ENCODE data around the gene HLCS.
A peak's percentile ranks its signal among the peaks of the same experiment; 100 is the strongest.

HLCS gene

DNA sequence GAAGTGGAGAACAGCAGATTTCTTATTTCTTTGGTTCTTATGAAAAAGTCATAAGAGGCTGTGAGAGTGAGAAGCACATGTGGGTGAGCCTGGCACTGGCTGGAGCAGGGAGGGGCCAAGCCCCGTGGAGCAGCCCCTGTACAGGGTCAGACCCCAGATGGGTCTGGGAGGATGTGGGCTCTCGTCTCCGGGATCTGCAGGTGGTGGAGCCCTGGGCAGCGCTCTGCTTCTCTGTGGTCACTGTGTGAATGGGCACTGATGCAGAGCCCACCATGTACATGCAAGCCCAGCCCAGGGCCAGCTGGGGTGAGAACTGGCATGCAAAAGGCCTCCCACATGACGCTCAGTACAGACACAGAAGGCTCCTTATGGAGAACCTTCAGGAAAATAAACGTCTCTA is 200.0 kb downstream of the HLCS start:
- DNase-seq: no peak

DNA sequence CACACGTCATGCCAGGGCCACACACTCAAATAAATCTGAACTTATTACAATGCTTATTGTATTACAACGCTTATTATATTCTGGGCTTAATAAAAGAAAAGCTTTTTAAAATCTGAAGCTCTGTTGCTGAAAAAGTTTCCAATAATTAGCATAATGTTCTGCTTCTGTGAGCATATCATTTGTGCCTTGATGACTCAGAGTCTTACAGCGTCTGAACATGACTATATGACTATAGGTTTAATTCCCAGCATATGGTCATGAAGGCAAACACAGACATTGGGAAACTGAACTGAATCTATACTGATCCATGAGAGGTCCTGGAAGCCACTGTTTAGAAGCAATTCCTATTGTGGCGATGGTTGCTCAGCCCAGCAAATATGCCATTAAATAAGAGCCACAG is 201.2 kb downstream of the HLCS start:
- no peak for DNase-seq

DNA sequence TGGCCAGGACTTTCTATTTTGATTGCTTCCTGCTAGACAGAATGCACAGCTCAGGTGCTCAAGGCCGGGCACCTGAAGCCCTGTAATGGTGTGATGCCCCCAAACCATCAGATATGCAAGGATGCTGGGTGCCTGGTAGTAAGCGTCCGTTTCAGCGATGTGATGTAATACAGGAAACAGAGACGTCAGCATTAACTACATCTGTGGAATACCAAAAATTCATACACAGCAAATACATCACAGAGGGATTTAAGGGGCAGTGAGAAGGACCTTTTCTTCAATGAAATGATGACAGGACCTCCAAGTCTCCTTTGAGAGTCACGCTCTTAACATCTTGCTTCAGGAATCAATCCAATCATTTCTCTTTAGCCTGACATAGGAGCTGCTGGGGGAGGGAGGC is 203.2 kb downstream of the HLCS start:
- DNase-seq: no peak

DNA sequence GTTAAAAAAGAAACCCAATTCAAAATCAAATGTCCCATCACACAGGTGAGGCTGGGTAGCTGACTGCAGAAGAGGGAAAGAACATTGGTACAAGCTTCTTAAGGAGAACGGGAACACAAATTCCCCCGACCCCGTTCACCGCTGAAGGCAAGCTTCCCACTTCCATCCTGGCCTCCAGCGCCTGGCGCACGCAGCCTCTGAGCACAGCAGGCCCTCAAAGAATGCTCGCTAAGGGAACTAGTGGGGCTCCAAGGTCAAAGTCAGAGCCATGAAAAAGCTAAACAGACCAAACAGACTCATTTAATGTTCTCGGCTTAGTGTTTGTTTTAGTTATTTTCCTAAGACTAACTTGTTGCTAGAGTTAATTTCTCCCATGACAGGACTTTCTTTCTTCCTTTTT is 203.8 kb downstream of the HLCS start:
- DNase-seq: no peak

DNA sequence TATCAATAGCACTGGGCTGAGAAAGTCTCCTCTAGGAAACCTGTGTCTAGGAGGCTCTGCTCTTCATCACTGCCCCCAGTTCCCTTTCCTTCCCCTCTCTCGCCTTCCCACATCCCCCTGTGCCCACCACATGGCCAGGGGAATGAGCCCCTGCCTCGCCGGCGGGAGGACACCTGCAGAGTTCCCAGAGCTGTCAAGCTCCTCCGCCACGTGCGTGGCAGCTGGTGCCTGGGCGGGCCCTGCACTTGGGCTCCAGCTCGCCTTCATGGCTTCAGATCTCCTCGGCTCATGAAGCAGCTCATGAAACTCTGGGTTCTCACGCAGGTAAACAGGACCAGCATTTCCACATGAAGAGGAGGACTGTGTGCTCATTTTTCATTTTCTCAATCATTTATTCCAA is 204.8 kb downstream of the HLCS start:
- no peak for DNase-seq

DNA sequence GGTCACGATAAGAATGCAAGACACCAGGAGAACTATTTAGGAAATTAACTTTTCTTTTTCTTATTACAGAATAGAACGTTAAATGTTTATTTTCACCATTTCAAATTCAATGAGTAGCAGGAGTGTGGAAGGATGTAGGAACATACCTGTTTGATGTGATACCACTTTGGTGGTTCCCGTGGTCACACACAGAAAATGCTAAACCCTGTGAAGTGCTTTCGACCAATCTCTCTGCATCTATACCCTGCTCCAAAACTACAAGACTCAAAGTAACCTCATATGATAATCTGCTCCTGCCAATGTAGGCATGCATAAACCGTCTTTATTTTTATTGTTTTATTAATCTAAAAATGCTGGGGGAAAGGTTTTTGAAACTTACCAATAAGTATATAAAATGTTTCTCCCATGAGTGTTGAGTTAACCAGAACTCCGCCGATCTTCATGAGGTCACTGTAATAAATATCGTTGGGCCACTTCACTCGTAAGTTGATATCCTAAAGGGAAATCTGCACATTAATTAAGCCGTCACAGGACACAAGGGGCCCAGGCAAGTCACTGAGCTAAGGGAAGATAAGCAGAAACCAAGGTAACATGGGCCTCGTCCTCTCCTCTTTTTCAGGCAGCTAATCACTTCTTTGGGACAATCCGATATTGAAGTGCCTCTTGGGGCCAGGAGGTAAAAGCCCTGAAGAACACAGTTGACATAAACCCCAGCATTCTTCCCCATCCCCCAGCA is 207.0 kb downstream of the HLCS start:
- no peak for DNase-seq

DNA sequence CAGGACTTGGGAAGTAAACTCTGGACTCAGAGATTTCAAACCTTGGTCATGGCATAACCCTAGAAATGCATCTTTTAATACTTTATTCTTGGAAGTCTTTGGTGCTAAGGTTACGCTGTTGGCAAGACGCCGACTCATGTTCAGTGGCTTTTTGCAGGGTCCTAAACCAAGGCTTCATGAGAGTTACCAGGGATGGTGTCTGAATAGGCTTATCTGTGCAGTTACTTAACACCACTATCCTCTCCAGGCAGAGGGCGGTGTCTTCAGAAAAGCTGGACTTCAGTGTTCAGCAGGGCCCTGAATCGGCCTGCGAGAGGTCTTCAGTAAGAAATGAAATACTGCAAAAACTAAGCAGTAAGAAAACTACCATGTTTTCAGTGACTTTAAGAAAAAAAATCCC is 209.3 kb downstream of the HLCS start:
- DNase-seq: no peak

DNA sequence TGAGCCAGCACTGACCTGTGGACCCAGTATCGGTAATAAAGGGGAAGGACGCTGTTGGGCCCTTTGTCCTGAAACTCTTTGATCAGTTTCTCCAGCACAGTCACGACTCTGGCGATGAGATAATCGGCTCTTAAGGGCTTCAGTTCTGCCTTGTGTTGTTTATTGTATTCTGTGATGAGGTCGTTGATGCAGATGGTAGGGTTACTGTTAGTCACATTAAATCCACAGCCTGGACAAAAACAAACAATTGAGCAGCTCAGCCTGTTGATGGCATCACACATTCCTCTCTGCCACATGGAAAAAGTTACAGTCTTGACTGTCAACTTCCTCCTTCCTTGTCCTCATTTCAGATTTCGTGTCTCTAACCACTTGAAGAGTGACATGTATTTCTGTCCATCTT is 209.9 kb downstream of the HLCS start:
- no peak for DNase-seq

DNA sequence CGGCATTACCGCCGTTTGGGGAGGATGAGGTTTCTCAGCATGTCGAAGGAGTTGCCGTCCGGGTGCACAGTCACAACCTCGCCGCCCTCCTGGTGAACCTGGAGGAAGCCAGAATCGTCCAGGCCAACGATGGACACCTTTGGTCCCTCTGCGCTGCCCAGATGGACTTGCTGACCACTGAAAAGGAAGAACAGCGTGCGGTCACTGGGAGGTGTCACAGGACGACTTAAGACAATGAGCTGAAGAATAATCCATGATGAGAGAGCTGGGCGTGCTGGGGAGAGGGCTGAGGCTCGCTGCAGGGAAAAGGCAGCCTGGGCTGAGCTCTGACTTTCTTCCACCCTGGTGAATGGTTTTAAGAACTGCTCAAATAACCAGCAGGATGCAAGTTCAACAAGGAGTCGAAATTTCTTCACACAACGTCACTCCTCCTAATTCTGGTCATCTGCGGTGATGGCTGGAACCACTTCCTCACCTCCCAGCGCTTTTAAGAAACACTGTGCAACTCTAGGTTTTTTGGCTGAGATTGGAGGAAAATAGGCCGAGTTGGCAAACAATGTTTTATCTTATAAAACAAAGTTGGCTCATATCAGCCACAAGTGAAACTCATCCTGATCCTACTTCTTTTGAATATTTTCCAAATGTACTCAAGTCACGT is 212.1 kb downstream of the HLCS start:
- DNase-seq: no peak

DNA sequence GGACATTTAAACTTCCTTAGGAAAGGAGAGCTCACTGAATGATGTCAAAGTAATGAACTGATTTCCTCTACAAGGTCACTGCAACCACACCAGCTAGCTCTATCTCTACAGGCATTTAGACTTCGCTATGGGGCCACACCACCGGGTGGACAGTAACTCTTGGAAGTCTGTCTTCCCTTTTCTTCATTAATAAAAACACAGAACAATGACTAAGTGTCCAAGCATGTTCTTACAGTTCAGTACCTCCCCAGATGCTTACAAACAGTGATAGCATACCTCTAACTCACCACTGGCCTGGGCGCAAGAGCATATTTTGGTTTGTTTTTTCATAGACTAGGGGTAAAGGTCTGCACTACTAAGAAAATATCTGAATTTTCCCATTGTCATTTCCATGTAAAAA is 212.9 kb downstream of the HLCS start:
- no peak for DNase-seq

DNA sequence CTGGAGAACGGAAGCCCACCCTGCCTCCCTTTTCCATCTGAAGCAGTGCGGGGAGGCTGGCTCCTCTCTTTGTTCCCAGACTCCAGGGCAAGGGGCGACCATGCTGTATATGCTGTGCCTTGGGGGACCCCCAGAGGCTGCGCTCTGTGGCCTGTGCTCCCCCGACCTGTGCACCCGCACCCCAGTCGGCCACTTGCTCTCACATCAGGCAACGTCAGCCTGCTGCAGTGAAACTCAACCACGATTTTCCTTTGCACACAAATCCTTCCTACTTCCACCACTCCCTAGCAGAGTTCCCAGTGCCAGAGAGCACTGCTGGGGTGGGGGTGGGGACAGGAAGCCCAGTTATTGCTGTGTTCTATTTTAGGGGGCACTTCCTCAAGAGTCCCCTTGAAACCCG is 215.1 kb downstream of the HLCS start:
- DNase-seq: no peak

DNA sequence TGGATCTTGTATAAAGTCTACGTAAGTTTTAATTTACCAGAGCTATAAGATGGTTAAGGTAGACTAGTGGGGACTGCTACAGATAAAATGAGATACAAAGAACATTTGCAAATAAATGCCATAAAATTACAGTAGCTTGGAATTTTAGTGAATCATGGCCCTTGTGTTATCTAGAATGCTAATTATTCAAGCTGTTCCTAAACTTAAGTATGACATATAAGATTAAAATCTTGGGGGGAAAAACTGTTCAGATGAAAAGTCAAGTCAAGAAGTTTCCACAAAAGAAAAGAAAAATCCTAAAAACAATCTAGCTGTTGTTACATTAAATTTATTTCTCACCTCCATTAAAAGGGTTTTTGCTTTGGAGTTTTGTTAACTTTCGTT is 215.9 kb downstream of the HLCS start:
- no peak for DNase-seq

DNA sequence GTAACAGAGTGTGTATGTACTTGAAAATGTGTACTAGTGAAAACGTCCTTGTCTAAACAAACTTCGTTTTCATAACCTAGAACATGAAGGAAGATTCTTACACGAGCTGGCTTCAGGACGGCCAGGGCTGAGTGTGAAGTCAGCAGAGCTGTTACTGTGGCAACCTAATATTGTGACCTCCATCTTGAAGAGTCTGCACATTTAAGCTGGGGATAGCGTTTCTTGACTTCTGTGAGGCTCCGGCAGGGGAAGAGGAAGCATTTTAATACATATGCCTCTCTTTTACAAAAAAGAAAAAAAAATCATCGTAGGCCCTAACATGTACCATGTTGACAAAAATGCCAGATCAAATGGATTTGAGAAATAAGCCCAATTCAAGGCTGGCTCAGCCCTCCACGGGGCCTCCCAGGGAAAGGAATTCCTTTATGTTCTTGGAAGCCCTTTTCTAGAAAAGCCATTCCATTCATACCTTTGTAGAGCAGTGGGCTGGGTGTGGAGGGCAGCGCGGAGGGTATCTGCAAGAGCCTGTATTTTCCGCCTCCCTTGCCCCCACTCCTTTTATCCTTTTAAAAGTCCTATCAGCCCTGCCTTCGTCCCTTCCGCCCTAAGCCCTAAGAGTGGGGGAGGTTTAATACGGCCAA is 216.4 kb downstream of the HLCS start:
- DNase-seq: no peak

DNA sequence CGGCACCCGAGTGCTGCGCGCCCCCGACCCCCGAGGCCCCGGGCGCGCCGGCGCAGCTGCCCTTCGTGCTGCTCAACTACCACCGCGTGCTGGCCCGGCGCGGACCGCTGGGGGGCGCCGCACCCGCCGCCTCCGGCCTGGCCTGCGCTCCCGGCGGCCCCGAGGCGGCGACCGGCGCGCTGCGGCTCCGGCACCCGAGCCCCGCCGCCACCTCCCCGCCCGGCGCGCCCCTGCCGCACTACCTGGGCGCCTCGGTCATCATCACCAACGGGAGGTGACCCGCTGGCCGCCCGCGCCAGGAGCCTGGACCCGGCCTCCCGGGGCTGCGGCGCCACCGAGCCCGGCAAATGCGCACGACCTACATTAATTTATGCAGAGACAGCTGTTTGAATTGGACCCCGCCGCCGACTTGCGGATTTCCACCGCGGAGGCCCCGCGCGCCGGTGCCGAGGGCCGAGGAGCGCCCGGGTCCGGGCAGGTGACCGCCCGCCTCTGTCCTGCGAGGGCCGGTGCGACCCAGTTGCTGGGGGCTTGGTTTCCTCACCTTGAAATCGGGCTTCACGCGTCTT is 218.6 kb downstream of the HLCS start:
- peak; percentile 40 to 72 for DNase-seq

DNA sequence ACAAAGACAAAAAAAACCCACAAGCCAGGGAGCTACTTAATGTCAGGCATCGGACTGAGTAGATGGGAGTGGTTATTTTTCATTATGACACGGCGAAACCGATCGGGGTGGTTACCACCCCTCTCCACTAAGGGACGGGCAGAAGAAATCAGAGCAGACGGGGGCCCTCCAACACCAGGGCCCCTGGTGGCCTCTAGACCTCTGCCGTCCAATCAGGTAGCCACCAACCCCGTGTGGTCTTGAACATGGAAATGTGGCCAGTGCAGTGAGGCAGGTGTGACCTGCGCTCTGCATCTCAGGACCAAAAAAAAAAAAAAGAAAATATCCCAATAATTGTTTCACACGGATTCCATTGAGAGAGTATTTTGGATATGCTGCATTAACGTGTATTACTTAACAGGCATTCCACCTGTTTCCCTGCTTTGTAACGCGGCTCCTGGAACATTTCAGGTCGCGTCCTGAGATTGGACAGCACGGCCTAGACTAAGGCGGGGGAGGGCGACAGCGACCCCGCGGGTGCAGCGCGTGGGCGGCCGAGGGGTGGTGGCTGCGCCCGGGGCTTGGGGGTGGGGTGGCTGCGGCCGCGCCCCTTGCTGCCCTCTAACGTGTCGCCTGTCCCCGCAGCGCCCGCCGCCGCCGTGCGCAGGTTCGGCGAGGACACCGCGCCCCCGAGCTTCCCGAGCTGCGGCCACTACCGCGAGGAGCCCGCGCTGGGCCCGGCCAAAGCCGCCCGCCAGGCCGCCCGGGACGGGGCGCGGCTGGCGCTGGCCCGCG is 219.2 kb downstream of the HLCS start:
- peak in 1 of 2 donors; percentile 3 for DNase-seq

DNA sequence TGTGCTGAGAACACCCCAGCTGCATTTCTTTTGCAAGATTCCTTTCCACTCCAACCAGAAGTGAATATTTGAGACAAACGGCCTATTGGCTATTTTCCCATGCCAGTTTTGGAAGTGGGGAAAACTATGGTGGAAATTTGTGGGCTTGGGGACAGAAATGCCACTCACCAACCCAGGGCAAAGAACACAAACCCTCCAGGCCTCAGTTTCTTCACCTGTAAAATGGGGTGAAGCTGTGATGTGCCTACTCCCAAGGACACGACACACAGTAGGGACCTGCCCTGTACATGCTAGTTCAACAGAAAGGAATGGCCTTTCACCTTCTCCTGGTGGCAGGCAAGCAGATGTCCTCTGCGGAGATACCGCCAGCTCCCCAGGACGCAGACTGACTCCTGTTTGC is 221.0 kb downstream of the HLCS start:
- no peak for DNase-seq

DNA sequence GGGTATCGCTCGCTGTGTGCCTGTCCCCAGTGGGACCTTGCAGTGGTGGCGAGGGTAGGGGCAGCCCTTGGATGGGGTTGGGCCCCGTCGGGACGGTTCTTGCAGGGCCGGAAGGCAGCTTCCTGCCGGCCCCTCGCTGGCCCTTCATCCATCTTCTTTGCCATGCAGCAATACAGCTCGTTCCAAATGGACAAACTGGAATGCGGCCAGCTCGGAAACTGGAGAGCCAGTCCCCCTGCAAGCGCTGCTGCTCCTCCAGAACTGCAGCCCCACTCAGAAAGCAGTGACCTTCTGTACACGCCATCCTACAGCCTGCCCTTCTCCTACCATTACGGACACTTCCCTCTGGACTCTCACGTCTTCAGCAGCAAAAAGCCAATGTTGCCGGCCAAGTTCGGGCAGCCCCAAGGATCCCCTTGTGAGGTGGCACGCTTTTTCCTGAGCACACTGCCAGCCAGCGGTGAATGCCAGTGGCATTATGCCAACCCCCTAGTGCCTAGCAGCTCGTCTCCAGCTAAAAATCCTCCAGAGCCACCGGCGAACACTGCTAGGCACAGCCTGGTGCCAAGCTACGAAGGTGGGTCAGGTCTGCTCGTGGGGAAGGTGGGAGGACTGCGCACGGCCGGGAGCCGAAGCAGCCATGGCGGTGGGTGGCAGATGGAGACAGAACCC is 221.8 kb downstream of the HLCS start:
- no peak for DNase-seq

DNA sequence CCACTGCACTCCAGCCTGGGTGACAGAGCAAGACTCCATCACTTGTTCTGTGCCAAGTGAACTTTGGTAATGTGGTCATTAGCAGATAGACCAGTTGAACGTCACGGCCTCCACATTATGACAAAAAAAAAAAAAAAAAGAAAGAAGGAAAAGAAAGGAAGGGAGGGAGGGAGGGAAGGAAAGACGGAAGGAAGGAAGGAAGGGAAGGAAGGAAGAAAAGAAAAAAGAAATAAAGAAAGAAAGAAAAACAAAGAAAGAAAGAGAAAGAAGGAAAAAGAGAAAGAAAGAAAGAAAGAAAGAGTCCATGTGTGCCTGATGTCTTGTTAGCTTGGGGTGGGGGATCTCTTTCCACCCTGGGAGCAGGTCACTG is 222.3 kb downstream of the HLCS start:
- DNase-seq: no peak

DNA sequence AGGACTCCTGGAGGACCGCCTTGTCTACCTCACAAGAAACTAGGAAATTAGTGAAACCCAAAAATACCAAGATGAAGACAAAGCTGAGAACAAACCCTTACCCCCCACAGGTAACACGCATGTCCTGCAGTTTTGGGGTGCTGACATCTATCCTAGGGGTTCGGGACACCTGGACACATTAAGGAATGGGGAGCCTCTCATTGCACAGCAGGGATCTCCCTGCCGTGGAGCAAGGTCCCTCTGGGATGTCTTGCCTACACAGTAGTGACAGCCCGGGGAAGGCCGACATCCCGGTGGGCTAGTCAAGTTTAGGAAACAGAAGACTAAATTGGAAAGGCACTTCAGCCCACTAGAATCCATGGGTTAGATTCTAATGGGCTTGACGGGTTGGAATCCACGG is 223.0 kb downstream of the HLCS start:
- DNase-seq: no peak

DNA sequence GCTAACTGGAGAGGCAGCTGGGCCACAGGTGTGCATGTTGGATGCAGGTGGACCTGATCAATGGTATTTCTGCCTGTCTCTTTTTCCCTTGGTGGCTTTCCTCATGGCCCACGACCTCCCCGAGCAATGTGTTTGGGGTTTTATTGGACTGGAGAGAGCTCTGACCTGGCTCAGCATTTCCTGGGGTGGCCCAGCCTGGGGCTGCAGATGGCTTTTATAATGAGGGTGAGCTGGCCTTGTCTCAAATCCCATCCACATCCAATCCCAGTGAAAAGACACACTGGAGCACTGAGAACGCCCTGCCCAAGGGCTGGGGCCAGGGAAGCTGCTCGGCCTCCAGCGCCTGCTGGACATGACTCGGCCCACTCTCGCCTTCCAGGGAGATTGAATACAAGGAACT is 223.5 kb downstream of the HLCS start:
- no peak for DNase-seq

DNA sequence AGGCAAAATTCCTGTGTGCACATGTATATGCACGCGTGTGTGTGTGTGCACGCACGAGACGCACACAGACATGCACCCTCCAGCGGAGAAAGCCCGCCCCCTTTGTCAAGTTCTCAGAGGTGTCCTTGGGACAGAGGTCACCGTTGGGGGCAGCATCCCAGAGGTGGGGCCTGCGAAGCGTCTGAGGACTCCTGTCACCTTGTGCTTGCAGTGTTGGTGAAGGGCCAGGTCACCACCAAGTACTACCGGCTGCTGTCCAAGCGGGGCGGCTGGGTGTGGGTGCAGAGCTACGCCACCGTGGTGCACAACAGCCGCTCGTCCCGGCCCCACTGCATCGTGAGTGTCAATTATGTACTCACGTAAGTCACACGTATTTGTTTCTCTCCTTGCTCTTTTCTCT is 225.0 kb downstream of the HLCS start:
- no peak for DNase-seq

DNA sequence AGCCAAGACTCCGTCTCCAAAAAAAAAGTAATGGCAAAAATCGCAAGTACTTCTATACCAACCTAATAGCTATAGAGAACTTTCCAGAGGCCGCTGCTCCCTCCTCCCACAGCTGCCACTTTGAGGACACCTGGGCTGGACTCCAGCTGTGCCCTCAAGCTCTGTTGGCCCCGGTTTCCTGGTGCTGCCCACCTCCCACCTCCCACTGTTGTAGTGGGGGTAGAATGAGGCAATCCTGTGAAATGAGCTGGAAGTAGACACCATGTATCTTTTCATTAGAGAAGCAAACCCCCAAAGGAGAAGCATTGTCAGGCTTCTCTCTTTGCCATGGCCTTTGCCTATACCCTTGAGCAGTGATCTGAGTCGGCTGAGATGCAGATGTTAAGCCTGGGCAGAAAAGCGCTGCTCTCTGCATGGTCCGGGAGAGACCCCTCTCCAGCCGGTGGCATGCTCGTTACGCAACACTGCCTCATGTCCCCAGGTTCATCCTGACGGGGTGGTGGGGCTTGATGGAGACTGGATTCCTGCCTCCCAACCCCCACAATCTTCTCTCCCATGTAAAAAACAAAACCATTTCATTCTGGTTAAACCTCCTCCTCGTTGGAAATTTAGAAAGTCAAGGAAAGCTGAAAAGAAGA is 227.9 kb downstream of the HLCS start:
- no peak for DNase-seq
